Activated CD8-positive, alpha-beta memory T cell treated with anti-CD3 and anti-CD28 coated beads for 24 hours (primary cell): ENCODE measurements around the gene PLEKHF1.
"Not testable (repeated sequence)": the region's sequence is repeated elsewhere in the genome, so short reads cannot be mapped to it uniquely, and the experiment has no call there.

ENCODE experiments used
- DNase-seq: peaks from one replicate; pipeline ENCODE4 v3.0.0-alpha.2; 2020

Gene PLEKHF1

DNA sequence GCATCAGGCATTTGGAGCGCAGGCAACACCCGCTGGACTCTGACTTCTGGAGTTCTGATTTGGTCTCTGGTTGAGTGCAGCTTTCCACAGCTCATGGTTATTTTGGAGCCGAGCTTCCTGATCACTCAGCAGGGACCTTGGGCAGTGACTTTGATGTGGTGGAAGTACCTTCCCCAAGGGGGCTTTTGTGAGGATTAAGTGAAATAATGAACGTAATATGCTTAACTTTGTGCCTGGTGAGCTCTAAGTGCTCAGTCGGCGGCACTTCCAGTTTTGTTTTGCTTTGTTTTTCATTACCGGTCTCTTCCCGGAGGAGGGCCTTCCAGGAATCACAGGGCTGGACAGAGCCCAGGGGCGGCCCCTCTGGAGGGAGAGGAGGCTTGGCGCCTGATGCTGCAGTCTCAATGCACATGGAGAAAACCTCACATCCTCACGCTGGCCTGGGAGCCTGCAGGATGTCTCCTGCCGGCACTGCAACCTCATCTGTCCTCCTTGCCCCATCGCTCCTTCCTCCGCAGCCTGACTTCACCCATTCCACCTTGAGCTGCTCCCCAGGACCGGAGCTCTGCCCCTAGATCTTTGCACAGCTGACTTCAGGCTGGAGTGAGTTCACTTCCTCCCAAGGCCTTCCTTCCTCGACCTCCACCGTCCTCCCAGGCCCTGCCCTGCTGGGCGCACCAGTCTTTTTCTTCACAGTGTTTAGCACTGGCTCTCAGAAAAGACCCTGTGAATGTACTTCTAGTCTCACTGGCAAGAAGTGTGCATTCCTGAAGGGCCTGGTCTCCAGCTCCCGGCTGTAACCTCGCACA lies 1.5 kb downstream of the PLEKHF1 start:
- DNase-seq: no peak

DNA sequence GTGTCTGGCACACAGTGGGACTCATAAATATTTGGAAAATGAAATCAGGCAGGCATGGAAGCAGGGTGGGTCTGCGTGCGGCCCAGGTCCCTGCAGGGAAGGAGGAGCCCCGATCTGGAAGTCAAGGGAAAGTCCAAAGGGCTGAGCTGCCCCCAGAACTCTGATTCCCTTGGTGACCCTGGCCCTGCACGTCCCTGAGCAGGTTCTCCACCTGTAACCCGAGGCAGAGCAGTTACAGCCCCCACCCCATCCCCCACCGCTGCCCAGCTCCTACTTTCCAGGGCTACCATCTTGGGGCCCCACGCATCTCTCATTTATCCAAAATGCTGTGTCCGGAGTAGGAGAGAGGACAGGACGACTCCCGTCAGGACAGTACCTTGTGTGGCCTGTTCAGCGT lies 2.1 kb downstream of the PLEKHF1 start:
- no peak for DNase-seq

DNA sequence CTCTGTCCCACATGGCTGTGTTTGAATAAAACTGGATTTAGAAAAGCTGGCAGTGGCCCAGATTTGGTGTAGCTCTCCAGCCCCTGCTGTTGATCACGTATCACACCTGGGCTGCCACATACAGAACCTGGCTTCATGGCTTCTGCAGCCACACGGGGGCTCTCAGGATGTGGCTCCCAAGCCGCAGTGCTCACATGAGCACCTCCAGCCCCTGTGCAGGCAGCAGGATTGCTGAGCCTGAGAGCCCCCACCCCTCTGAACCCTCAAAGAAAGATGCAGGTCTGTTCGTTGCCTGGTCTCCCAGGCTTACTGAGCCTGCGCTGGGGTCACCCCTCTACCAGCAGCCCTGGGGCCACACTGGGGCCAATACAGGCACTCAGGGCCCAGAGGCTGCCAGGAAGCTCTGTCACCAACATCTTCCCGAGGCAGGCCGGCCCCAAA lies 2.7 kb downstream of the PLEKHF1 start:
- DNase-seq: peak; percentile 81

- DNase-seq: no peak
Observed at GRCh38 chr19:29668746-29669609, 3.7 kb downstream of the PLEKHF1 start.

- DNase-seq: no peak
Observed at GRCh38 chr19:29670255-29670654, 5.0 kb downstream of the PLEKHF1 start.

DNA sequence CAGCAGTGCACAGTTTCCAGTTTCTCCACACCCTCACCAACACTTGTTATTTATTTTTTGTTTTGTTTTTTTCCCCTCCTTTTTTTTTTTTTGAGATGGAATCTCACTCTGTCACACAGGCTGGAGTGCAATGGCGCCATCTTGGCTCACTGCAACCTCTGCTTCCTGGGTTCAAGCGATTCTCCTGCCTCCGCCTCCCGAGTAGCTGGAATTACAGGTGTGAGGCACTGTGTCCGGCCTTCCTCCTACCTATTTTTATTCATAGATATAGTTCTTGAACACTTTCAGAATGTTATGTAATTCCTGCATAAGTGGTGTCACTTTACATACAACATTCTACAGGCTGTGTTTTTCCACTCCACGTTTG lies 5.7 kb downstream of the PLEKHF1 start:
- DNase-seq: not testable (repeated sequence)

- peak; percentile 90 for DNase-seq
Observed at GRCh38 chr19:29671393-29672160, 6.3 kb downstream of the PLEKHF1 start.

DNA sequence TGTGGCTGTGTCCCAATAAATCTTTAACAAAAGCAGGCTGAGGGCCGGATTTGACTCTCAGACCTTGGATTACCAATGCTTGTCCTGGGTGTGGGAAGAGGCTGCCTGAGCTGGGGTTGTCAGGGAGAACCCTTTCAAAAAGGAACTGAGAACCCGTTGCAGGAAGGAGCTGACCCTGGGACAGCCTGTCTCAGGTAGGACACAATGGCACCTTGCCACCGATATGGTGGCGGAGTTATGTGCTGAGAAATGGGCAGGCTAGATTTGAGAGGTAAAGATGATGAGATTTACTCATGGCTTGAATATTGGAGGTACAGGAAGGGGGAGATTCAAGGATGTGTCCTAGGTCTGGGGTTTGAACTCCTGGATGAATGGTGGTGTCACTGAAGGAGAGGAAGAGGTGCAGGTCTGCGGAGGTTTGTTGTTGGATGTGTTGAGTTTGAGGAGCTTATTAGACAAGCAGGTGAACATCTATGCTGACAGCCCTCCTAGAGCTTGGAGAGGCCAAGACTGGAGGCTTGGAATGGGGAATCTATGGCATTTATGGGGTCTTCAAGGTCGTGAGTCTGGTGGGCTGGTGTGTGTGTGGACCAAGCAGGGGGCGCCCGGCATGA lies 7.2 kb downstream of the PLEKHF1 start:
- DNase-seq: peak; percentile 69

GRCh38 chr19:29672933-29673336 lies 7.7 kb downstream of the PLEKHF1 start:
- peak; percentile 90 for DNase-seq

GRCh38 chr19:29673451-29674371 lies 8.4 kb downstream of the PLEKHF1 start:
- no peak for DNase-seq

DNA sequence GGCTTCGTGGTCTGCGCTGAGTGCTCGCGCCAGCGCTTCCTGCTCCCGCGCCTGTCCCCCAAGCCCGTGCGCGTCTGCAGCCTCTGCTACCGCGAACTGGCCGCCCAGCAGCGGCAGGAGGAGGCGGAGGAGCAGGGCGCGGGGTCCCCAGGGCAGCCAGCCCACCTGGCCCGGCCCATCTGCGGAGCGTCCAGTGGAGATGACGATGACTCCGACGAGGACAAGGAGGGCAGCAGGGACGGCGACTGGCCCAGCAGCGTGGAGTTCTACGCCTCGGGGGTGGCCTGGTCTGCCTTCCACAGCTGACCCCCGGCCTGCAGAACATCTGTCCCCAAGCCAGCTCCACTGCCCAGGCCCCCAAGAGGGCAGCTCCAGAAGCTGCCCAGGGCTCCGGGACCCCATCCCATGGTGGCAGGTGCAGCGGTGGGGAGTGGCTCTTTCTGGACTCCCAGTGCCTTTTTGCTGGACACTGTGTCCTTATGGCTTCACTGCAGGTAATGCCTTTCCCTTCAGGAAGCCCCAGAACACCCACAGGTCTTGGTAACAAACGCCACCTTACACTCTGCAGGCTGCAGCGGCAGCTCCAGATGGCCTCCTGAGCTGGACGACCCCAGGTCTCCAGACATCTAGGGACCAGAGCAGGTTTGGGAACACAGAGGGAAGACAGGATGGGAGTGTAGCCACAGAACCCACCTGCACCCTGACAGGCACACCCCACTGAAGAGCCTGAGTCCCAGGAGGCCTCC lies 9.3 kb downstream of the PLEKHF1 start:
- no peak for DNase-seq

DNA sequence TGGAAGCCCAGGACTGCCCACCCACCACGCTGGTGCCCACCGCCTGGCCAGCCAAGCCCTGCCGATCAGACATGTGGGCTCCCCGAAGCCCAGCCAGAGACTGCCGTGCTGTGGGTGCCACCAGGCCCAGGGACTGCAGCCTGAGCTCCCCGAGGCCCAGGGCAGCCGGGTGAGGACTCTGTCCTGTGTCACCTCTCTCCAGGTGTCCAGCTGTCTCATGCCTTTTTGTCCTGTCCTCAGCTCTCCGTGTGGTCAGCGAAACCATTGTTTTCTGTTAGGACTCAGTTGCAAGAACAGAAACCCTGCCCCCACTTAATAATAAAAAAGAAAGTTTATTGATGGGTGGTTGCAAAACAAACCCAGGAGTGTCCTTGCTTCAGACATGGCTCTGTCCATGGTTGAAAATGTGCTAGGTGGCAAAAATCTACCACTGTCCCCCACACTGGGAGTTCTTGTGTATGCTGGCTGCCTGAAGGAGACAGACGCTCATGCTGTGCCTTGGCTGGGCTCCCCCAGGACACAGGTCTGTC lies 9.9 kb downstream of the PLEKHF1 start:
- no peak for DNase-seq

GRCh38 chr19:29675650-29676186 lies 10.5 kb downstream of the PLEKHF1 start:
- DNase-seq: no peak

- DNase-seq: no peak
Observed at GRCh38 chr19:29676586-29676985, 11.3 kb downstream of the PLEKHF1 start.

GRCh38 chr19:29677001-29677817 lies 11.9 kb downstream of the PLEKHF1 start:
- no peak for DNase-seq

GRCh38 chr19:29678484-29679106 lies 13.3 kb downstream of the PLEKHF1 start:
- DNase-seq: no peak

DNA sequence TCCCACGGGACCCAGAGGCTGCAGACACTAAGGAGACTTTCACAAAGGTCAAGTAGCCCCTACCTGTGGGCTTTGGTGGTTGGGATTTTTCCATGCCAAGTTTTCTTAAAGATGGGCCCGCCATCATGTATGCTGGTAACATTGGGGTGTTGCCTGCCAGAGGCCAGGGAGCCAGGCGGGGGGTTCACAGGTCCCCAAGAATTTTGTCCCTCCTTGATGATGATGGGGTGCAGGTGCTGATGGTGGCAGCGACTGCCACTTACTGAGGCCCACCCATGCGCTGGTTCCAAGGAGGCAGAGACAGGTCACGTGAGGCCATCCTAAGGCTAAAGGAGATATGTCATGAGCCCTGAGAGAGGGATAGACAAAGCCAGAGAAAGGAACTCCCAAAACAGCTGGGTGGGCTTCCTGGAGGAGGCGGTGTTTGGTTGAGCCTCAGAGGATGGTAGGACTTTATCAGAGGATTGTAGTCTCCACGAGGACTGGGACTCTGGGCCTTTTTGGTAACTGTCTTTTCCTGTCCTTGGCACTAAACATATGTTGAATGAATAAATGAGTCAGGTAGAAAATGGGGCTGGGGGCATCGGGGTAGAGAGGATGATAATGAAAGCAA lies 14.4 kb downstream of the PLEKHF1 start:
- DNase-seq: no peak

DNA sequence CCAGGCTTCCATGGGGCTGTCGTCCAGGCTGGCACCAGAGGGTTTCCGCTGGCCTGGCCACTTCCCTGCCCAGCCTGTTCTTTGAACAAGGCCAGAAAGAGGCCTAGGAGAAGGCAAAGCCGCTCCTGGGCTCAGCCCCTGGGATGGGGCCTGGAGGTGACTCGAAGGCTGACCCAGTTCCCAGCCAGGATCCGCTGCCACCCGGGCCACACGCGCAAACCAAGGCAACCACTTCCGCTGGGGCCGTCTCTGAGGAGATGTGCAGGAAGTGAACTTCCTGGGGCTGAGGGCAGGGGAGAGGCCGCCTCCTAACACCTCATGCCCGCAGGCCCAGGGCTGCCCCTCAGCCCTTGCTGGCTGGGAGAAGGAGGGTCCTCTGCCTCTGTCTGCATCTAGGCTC lies 15.2 kb downstream of the PLEKHF1 start:
- peak; percentile 91 for DNase-seq
